NCI-H128 (cell line): ENCODE measurements around the gene SNX17.
"Not testable (repeated sequence)": the region's sequence is repeated elsewhere in the genome, so short reads cannot be mapped to it uniquely, and the experiment has no call there.

Experiments
- DNase-seq: peaks from one replicate; lab custom pipeline; 2025; ENCODE audit not compliant: unreplicated experiment; lab: John Stamatoyannopoulos, UW

SNX17 gene

DNA sequence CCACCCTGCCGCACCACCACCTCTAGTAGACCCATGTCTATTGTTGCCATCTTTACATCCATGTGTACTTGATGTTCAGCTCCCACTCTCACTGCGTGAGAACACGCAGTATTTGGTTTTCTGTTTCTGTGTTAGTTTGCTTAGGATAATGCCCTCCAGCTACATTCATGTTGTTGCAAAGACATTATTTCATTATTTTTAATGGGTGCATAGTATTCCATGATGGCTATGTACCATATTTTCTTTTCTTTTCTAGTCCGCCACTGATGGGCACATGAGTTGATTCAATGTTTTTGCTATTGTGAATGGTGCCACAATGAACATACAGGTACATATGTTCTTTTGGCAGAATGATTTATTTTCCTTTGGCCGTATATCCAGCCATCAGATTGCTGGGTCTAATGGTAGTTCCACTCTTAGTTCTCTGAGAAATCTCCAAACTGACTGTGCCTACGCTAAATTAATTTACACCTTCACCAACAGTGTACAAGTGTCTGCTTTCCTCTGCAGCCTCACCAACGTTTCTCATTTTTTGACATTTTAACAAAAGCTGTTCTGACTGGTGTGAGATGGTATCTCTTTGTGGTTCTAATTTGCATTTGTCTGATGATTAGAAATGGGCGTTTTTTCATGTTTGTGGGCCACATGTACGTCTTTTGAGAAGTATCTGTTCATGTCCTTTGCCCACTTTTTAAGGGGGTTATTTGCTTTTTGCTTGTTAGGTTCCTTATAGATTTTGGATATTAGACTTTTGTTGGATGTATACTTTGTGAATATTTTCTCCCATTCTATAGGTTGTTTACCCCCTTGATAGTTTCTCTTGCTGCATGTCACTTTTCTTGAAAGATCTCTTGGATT, 20.6 kb downstream of the SNX17 start:
- DNase-seq, result no peak

DNA sequence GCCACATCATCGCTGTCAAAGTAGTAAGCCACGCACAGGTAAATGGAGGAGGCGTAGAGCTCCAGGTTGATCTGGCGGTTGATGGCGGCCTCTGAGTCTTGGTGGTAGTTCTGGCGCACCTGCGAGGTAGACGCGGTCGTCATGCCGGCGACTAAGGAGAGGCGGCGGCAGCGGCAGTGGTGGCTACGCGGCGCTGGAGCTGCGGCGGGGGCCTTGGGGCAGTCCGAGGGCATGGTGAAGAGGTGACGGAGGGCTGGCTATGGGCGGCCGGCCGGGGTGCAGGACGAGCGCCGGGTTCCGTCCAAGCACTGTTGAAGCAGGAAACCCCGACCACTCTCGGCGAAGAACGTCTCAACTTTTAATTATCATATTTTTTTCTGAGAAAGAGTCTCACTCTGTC, 22.8 kb downstream of the SNX17 start:
- DNase-seq, result no peak

DNA sequence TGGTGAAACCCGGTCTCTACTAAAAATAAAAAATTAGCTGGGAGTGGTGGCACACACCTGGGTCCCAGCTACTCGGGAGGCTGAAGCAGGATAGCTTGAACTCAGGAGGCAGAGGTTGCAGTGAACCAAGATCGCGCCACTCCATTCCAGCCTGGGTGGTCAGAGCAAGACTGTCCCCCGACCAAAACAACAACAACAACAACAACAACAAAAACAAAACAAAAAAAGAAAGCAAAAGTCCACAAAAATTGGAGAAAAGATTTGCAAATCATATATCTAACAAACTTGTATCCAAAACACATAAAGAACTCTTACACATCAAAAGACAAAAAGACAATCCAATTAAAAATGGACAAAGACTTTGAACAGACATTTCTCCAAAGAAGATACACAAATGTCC, 28.5 kb downstream of the SNX17 start:
- DNase-seq, result no peak

DNA sequence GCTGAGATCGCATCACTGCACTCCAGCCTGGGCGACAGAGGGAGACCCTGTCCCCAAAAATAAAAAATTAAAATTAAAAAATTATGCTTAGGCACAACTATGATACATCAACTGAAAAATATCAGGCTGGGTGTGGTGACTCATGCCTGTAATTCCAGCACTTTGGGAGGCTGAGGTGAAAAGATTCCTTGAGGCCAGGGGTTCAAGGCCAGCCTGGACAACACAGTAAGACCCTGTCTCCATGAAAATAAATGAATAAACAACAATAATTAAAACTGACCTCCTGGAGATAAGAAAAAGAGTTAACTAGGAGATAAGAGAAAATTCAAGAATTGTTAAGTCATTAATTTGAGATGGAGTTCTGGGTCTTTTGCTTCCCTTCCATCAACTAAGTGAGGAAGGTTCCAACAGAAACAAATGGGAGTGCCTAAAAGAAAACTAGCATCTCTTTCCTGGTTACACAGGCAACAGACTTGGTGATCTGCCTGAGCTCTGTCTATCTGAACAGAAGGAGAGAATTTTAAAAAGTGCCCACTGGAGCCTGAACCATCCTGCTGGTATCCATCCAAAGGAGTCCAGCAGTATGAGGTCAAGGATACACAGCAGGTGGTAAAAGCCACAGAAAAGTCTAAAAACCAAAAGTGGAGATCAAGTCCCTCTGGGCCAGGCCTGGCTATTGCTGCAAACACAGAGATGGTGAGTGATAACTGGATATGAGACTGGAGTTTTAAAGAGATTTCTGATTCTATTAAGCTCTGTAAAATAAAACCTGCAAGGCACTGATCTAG, 30.1 kb downstream of the SNX17 start:
- DNase-seq, result no peak

DNA sequence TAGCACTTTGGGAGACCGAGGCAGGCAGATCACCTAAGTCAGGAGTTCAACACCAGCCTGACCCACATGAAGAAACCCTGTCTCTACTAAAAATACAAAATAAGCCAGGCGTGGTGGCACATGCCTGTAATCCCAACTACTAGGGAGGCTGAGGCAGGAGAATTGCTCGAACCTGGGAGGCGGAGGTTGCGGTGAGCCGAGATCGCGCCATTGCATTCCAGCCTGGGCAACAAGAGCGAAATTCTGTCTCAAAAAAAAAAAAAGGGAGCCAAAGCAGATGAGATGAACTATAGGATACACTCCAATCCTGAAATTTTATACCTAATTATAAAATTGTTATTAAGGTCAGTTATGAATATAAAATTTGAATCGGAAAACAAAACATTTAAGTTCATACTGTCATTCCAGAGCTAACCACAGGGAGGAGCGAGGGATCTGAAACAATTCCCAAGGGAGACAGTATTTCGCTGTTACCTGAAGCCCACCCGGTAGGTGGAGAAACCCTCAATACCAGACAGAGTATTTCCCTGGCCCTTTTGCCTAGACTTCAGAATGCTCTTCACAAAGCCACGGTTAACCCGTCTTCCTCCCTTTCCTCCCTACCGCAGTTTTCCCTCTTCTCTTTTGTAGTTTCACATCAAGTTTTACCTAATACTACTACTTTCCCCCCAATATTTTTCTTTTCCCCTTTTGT, 37.5 kb downstream of the SNX17 start:
- DNase-seq, result no peak

DNA sequence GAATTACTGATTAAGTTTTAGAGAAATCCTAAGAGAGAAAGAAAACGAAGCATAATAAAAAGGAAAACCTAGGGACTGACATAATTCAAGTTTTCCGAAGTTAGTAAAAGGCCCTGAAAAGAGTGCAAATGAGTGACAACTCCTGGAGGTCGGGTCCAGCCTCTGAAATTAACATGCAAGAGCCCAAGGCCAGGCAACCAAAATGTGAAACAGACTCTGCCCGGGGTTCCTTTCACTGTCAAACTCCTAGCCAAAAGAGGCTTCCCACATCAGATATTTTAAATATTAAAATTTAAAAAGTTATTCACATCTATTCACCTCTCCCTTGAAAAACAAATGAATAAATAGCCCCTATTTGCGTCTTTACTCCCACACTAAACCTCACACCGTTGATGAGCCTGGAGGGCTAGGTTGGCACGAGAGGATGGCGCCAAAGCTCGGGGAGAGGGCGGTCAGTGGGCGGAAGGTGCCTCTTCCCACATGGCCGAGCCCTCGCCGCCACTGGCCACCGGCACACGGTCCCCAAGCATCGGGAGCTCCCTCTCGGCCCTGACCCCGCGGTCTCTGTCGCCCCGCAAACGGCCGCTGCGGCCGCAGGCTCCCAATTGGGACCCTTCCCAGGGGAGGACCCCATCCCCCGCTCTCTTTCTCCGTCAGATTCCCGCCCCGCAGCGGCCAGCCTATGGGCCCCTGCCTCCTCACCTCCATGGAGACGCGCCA, 38.3 kb downstream of the SNX17 start:
- DNase-seq, result no peak

DNA sequence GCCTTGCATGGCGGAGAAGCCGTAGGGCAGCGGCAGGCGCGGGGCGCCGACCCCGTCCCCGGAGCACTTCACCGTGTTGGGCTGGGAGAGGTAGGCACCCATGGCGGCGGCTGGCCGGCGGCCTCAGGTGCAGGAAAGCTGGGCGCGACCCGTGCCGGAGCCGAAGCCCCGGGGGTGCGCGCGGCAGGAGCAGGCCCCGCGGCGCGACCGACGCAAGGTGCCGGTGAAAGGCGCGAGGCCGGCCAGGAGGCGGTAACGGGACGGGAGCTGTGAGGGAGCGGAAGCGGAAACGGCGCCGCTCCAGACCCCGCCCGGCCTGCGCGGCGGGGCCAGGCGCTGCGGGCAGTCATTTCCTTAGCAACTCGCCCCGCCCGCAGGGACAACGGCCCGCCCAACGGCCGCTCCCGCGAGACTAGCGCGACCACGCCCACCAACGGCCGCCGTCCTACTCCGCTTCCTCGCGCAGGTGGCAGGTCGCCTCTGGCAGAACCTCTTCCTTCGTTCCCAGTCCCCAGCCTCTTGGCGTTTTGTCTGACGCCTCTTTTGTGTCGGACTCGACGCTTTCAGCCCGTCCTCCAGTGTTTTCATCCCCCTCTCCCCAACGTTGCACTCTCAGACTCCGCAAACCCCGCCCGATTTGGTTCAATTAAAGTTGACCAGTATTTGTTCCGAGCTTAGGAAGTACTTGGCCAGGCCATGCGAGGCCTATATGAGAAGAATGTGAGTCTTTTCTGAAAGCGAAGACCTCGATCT, 39.1 kb downstream of the SNX17 start, which contains the start of gene PPM1G:
TSS of gene PPM1G (minus strand) at position 271 of the 753 bp plus-strand sequence. CDS start at position 102, 169 bp downstream.
- peak; percentile 87 for DNase-seq

DNA sequence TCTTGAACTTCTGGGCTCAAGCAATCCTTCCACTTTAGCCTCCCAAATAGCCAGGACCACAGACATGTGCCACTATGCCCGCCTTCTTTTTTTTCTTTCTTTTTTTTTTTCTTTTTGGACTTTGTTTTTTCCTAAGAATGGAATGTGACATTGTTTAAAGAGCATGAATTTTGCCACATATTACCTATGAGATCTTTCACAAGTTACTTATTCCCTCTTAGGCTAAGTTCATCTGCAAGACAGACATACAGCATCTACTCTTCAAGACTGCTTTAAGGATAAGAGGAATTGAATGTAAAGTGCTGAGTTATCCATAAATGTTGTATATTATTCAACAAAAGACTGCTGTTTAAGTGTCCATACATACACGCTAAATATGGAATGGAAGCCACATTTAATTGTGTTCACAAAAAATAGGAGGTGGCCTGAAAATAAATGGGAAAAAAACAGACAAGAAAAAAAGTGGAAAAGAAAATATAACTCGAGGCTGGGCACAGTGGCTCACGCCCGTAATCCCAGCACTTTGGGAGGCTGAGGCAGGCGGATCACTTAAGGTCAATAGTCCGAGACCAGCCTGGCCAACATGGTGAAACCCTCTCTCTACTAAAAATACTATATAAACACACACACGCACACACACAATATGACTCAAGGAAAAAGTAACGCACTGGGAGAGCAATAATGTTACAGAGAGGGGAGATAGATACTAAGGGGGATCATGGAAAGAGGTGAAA, 42.2 kb downstream of the SNX17 start:
- DNase-seq, result no peak

DNA sequence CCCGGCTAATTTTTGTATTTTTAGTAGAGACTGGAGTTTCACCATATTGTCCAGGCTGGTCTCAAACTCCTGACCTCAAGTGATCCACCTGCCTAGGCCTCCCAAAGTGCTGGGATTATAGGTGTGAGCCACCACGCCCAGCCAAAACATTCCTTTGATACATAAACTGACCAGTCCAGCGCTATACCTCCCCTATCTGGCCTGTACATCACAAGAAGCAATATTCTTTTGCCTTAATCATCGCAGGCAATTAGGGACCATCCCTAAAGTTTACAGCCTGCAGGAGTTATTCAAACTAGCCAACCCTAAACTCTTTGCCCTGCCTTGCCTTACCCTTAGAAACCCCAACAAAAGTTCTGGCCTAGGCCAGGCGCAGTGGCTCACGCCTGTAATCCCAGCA, 45.7 kb downstream of the SNX17 start:
- DNase-seq, result no peak

DNA sequence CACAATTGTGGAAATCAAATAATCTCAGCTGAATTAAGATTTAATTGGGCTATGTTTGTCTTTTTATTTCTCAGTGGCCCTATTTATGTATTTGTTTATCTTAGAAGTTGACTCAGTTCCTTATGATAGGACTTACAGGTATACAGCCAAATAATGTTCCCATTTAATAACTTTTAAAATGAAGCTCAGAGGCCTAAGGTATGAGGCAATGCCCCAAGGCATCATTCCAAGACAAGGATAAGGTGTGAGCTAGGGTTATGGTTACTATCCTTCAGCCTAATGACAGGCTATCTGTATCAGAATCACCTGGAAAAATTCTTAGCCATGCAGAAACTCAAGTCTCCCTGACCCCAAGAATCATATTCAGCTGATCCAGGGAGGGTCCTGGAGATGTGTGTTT, 50.6 kb downstream of the SNX17 start:
- no peak for DNase-seq

DNA sequence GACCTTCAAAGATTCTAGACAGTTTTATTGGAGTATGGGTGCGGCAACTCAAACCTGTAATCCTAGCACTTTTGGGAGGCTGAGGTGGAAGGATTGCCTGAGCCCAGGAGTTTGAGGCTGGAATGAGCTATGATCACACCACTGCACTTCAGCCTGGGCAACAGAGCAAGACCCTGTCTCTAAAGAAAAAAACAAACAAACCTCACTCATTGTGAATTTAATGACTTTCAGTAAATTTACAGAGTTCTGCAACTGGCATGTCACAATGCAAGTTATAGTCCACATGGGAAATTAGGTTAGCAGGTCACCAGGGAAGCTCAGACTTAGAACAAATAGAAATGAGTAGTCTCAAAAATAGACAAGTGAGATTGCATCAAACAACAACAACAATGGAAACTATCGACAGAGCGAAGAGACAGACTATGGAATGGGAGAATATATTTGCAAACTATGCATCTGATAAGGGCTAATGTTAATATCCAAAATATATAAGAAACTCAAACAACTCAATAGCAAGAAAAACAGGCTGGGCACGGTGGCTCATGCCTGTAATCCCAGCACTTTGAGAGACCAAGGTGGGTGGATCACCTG, 51.3 kb downstream of the SNX17 start:
- no peak for DNase-seq

DNA sequence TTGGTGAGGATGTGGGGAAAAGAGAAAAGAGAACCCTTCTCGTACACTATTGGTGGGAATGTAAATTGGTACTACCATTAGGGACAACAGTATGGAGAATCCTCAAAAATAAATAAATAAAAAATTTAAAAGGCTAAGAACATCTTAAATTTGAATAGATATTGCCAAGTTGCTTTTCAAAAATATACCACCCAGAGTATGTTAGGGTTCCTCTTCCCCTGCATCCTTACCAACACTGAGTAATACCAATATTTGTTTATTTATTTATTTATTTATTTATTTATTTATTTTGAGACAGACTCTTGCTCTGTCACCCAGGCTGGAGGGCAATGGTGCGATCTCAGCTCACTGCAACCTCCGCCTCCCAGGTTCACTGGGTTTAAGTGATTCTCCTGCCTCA, 52.5 kb downstream of the SNX17 start:
- no peak for DNase-seq

DNA sequence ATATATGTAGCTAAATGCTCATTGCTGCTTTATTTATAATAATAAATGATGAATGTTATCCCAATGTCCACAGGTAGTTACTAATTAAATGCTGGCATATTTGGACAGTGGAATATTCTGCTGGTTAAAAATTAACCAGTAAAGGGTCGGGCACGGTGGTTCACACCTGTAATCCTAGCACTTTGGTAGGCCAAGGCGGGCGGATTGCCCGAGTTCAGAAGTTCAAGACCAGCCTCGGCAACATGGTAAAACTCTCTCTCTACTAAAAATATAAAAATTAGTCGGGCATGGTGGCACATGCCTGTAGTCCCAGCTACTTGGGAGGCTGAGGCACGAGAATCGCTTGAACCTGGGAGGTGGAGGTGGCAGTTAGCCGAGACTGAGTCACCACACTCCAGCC, 54.6 kb downstream of the SNX17 start:
- not testable (repeated sequence) for DNase-seq
